ENCODE results near the gene NUMBL. TPM values are rescaled to one million over a fixed set of nuclear protein-coding genes. Genes with fewer than 3 reads are reported as not detected.

NUMBL gene
- total and polyA plus RNA-seq, 2 experiments from 2014 or later, result 13.8 to 21.7 TPM

DNA sequence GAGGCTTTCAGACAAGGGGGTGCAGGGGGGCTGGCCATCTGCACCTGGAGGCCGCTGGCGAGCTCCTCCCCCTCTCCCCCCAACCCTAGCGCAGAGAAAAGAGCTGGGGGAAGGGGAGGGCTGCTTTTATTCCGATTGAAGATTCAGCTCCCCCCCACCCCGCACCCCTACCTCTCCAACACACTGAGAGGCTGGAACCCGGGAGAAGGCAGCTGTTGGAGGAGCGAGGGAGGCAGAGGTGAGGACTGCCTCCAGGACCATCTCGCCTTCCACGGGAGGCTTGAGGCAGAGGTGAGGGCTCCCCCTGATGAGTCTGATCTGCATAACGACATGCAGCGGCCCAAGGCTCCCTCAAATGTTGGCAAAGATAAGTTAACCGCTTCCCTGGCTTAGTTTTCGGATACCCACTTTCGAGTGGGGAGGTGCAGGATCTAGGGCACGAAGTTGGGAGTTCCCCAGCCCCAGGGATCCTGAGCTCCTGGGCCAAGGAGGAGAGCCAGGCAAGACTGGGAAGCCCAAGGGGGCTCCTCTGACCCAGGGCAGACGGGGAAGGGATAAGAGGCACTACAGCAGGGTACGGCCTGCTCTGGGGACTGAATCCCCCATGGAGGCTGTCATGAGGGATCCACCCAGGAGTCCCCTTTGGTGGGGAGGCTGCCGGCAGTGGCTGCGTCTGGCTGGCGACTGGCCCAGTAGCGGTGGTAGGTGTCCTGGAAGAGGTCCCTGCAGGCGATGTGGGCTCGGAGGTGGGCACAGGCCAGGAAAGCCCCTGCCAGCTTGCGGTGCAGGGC lies 1.2 kb upstream of the NUMBL start:
- TF ChIP-seq, protein P1, sequence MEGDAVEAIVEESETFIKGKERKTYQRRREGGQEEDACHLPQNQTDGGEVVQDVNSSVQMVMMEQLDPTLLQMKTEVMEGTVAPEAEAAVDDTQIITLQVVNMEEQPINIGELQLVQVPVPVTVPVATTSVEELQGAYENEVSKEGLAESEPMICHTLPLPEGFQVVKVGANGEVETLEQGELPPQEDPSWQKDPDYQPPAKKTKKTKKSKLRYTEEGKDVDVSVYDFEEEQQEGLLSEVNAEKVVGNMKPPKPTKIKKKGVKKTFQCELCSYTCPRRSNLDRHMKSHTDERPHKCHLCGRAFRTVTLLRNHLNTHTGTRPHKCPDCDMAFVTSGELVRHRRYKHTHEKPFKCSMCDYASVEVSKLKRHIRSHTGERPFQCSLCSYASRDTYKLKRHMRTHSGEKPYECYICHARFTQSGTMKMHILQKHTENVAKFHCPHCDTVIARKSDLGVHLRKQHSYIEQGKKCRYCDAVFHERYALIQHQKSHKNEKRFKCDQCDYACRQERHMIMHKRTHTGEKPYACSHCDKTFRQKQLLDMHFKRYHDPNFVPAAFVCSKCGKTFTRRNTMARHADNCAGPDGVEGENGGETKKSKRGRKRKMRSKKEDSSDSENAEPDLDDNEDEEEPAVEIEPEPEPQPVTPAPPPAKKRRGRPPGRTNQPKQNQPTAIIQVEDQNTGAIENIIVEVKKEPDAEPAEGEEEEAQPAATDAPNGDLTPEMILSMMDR (IDR thresholded peaks at IDR 0.05; ENCODE audit: low read depth, low read length), result no peak
- Histone ChIP-seq H3K27ac (no peak overlapping the region), H3K4me3 (no peak overlapping the region), H3K27me3 (no peaks in the 10 kb centered on the region), H3K36me3 (no peaks in the 10 kb centered on the region), H3K9me3 (ENCODE audit: low read depth) (no peaks in the 10 kb centered on the region), H3K4me1 (ENCODE audit: low read depth) (peaks cover 6% of the 10 kb centered on the region)
- DNase-seq (ENCODE audit: low read depth in 1 of 2, low spot score in 1 of 2), result no peak

DNA sequence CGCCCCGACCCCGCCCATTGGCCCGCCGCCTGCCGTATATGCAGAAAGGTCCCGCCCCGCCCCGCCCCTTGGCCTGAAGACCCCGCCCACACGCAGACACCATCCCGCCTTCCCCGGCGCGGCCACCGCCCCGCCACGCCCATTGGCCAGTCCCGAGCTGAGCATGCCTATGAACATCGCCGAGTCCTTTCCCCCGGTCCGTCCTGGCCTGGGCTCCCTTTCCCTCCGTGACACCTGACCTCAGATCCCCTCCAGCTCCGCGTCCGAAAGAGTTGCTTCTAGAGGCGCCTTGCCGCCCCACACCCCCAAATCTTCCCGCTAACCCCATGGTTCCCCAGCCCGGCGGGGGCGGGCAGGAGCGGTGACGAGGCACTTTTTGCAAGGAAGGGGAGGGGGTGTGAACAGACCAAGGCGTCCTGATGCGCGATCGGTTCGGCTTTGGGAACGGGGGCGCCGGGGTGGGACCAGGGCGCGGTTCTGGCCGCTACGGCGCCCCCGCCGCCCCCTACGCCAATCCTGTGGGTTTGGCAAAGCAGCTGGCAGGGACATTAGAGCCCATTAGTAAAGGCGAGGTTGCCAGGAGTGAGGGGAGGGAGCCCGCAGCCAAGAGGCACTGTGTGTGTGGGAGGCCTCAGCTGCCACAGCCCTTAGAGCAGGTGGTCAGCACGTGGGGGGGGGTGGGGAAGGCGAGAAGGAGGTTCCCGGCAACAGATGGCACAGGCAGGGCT lies 406 bp upstream of the NUMBL start:
- DNase-seq (ENCODE audit: low read depth in 1 of 2, low spot score in 1 of 2), result peak; percentile 94 to 96
- Histone ChIP-seq H3K27me3 (no peaks in the 10 kb centered on the region), H3K27ac (no peak overlapping the region), H3K4me3 (peak overlapping the region; percentile 78), H3K36me3 (no peaks in the 10 kb centered on the region), H3K9me3 (ENCODE audit: low read depth) (no peaks in the 10 kb centered on the region), H3K4me1 (ENCODE audit: low read depth) (peaks cover 6% of the 10 kb centered on the region)
- TF ChIP-seq, protein P1 (IDR thresholded peaks at IDR 0.05; ENCODE audit: low read depth, low read length), result no peak

DNA sequence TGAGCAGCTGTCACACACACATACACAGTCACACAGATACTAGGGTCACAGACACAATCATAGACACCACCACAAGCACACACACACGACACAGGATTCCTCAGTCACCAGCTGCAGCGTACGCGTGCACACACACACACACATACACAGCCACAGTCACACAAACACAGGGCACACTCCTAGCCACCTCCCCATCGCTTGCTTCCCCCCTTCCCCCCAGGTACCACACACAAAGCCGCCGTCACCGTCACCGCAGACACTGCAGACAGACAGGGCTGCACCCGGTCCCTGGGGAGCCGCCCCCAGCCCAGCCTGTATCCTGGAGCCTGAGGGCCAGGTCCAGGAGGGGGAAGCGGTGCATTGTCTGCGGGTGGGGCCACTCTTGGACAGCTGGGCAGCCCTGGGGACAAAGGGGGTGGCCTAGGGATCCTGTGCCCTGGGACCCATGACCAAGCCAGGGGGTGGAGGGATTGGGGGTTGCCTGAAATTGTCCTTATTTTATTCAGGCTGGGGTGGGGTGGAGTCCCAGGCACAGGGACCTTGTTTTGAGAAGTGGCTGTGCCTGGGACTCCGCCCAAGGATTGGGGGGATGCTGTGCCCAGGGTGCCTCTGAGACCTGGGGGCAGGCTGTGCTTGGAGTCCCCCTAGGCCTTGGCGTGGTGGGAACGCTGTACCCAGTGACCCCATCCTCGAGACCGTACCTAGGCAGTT lies 957 bp downstream of the NUMBL start:
- H3K27ac ChIP-seq, result no peak overlapping the region
- H3K4me3 ChIP-seq, result peak overlapping the region; percentile 78
- peaks cover 6% of the 10 kb centered on the region for H3K4me1 ChIP-seq (ENCODE audit: low read depth)
- no peaks in the 10 kb centered on the region for H3K36me3 ChIP-seq
- TF ChIP-seq, protein P1 (IDR thresholded peaks at IDR 0.05; ENCODE audit: low read depth, low read length), result no peak
- DNase-seq (ENCODE audit: low read depth in 1 of 2, low spot score in 1 of 2), result no peak
- H3K9me3 ChIP-seq (ENCODE audit: low read depth), result no peaks in the 10 kb centered on the region
- H3K27me3 ChIP-seq, result no peaks in the 10 kb centered on the region

DNA sequence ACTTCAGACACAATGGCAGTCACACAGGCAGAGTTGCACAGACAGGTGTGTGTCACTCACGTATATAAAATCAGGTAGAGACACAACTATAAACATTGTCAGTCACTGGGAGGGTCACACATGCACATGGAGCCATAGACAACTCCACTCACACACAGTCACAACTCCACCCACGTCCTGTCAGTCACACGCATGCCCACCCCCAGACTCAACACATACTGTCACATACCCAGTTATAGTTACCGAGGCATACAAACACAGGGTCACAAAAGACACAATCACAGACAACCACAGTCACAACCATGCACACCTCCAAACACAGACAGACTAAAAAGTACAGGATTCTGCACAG lies 1.5 kb downstream of the NUMBL start:
- Histone ChIP-seq H3K9me3 (ENCODE audit: low read depth) (no peaks in the 10 kb centered on the region), H3K4me3 (no peak overlapping the region), H3K27me3 (no peaks in the 10 kb centered on the region), H3K4me1 (ENCODE audit: low read depth) (peaks cover 6% of the 10 kb centered on the region), H3K27ac (no peak overlapping the region), H3K36me3 (no peaks in the 10 kb centered on the region)
- TF ChIP-seq, protein P1 (IDR thresholded peaks at IDR 0.05; ENCODE audit: low read depth, low read length), result no peak
- DNase-seq (ENCODE audit: low read depth in 1 of 2, low spot score in 1 of 2), result no peak

DNA sequence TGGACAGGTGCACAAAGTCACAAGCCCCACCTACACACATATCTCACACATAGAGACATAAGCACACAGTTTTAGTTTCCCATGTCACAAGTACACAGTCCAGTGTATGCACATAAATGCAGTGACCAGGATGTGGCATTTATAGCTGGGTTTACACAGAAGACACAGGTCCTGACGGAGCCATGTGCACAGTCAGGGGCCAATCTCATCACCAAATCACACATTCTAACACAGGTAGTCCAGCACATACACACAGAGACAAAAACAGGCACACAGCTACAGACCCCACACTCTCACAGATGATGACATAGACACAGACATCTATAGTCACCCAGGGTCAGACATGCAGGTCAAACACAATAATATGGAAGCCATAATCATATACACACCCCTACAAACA lies 2.1 kb downstream of the NUMBL start:
- Histone ChIP-seq H3K27me3 (no peaks in the 10 kb centered on the region), H3K36me3 (no peaks in the 10 kb centered on the region), H3K27ac (no peak overlapping the region), H3K4me3 (no peak overlapping the region), H3K9me3 (ENCODE audit: low read depth) (no peaks in the 10 kb centered on the region), H3K4me1 (ENCODE audit: low read depth) (peaks cover 6% of the 10 kb centered on the region)
- DNase-seq (ENCODE audit: low read depth in 1 of 2, low spot score in 1 of 2), result no peak
- TF ChIP-seq, protein P1 (IDR thresholded peaks at IDR 0.05; ENCODE audit: low read depth, low read length), result no peak
